Suprapubic skin (tissue), 4 donors: Measurements from ENCODE around the gene NCAM2. TPM values are rescaled to one million over a fixed set of nuclear protein-coding genes. Genes with fewer than 3 reads are reported as not detected.

Experiments
- DNase-seq, 2 donors: peaks; one replicate each; pipeline ENCODE4 v3.0.0-alpha.2; 2019; ENCODE audit warnings: low spot score in 2 of 2
- H3K27ac ChIP-seq: fragments of 200-600 bp; sonication (generic); one replicate; pipeline ENCODE4 v1.5.1; 2019
- H3K27me3 ChIP-seq: fragments of 200-600 bp; sonication (generic); one replicate; pipeline ENCODE4 v1.5.1; 2019
- H3K36me3 ChIP-seq: fragments of 200-600 bp; sonication (generic); one replicate; pipeline ENCODE4 v1.5.1; 2019
- H3K4me1 ChIP-seq: fragments of 200-600 bp; sonication (generic); one replicate; pipeline ENCODE4 v1.5.1; 2019
- H3K4me3 ChIP-seq: fragments of 200-600 bp; sonication (generic); one replicate; pipeline ENCODE4 v1.5.1; 2019; ENCODE audit warnings: mild to moderate bottlenecking
- H3K9me3 ChIP-seq: fragments of 200-600 bp; sonication (generic); one replicate; pipeline ENCODE4 v1.5.1; 2019
- CTCF ChIP-seq, 2 donors: fragments of 200-600 bp in 1 of 2; fragments of 450-650 bp in 1 of 2; sonication (generic) in 1 of 2; IDR thresholded peaks; one replicate each; pipeline ENCODE4 v1.5.1; 2016 to 2019; ENCODE audit warnings: antibody characterized with exemption in 2 of 2, mild to moderate bottlenecking in 1 of 2, moderate library complexity in 1 of 2
- EP300 ChIP-seq: sonication (generic); formaldehyde crosslinking; IDR thresholded peaks from one replicate; pipeline ENCODE4 v1.6.1; 2017; ENCODE audit warnings: antibody characterized with exemption
- POLR2A ChIP-seq, 2 donors: fragments of 450-650 bp; IDR thresholded peaks; one replicate each; pipeline ENCODE4 v1.6.1; 2017; ENCODE audit warnings: antibody characterized with exemption in 2 of 2, mild to moderate bottlenecking in 2 of 2, moderate library complexity in 2 of 2
- POLR2AphosphoS5 ChIP-seq, 3 donors: sonication (generic); formaldehyde crosslinking; IDR thresholded peaks; one replicate each; pipeline ENCODE4 v1.6.1; 2017; ENCODE audit warnings: antibody characterized with exemption in 3 of 3
- WGBS: methylation state at CpG from one replicate; pipeline ENCODE4 v1.1.5; 2018; 5-methylcytosine and 5-hydroxymethylcytosine counted together
- total RNA-seq, 4 donors: library from RNA; depleted of rRNA; stranded (reverse); fragments of >200 nt; gene quantifications; one replicate each; pipeline ENCODE4 v1.1.0, GENCODE V29; 2016

NCAM2 gene
- total RNA-seq, 4 donors from 2014 or later: 0.25 to 1.0 (median 0.92) TPM

GRCh38 chr21:21464684-21465083 lies 466.5 kb downstream of the NCAM2 start:
- DNase-seq: no peak
- TF ChIP-seq POLR2A (IDR thresholded peaks at IDR 0.05) (no peak), EP300 (no peak), CTCF (IDR thresholded peaks at IDR 0.05) (no peak), POLR2AphosphoS5 (IDR thresholded peaks at IDR 0.05) (no peak)
- 66% methylated on average over 1 of the region's 1 CpG for WGBS

DNA sequence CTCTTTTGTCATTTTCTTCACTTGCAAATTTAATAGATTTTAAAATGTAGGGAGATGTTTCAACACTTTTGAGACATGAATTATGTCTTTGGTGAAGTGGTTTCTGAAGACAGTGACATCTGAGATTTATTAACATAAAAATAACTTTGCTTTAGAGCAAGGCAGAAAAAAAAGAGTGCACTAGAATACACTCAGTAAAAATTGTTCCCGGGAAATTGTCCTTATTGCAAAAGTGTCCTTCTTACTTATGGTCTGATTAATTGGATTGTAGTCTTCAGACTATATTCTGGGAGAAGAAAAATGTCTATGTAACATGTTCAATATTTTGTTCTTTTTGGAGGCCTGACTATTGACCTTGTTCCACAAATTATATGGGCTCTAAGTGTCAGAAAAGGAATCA lies 468.5 kb downstream of the NCAM2 start:
- H3K27ac ChIP-seq: no peak overlapping the region
- H3K4me3 ChIP-seq: no peak overlapping the region
- no peaks in the 10 kb centered on the region for H3K9me3 ChIP-seq
- H3K27me3 ChIP-seq: no peaks in the 10 kb centered on the region
- no peak for TF ChIP-seq CTCF (IDR thresholded peaks at IDR 0.05)
- TF ChIP-seq POLR2A (IDR thresholded peaks at IDR 0.05): no peak
- TF ChIP-seq EP300: no peak
- no peak for TF ChIP-seq POLR2AphosphoS5 (IDR thresholded peaks at IDR 0.05)
- H3K4me1 ChIP-seq: no peaks in the 10 kb centered on the region
- DNase-seq: no peak
- WGBS: 31% methylated on average over 1 of the region's 1 CpG
- H3K36me3 ChIP-seq: no peaks in the 10 kb centered on the region

More at GRCh38 chr21:21464684-21465083, 466.5 kb downstream of the NCAM2 start:
- H3K27ac ChIP-seq: no peak overlapping the region
- H3K4me1 ChIP-seq: no peaks in the 10 kb centered on the region
- no peaks in the 10 kb centered on the region for H3K36me3 ChIP-seq
- no peaks in the 10 kb centered on the region for H3K27me3 ChIP-seq
- no peak overlapping the region for H3K4me3 ChIP-seq
- H3K9me3 ChIP-seq: no peaks in the 10 kb centered on the region

DNA sequence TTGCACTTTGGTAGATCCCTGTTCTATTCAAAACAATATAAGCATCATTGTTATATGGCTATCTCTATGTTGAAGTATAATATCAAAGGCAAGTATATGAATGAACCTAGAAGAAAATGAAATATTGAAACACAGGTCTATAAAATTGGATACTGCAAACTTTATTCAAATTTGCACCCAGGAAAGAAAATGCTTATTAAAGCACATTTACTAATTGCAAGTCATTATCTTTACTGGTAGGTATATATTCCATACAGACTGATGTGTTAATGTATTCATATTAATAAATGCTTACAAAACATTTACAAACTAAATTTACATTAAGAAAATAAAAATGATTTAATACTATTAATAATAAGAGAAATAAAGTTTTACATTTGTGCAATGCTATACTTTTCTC lies 469.8 kb downstream of the NCAM2 start:
- Histone ChIP-seq H3K4me3 (no peak overlapping the region), H3K4me1 (no peaks in the 10 kb centered on the region), H3K9me3 (no peaks in the 10 kb centered on the region), H3K27ac (no peak overlapping the region), H3K36me3 (no peaks in the 10 kb centered on the region), H3K27me3 (no peaks in the 10 kb centered on the region)
- TF ChIP-seq EP300: no peak
- TF ChIP-seq CTCF (IDR thresholded peaks at IDR 0.05): no peak
- no peak for TF ChIP-seq POLR2AphosphoS5 (IDR thresholded peaks at IDR 0.05)
- no peak for TF ChIP-seq POLR2A (IDR thresholded peaks at IDR 0.05)
- DNase-seq: no peak

GRCh38 chr21:21481239-21481638 lies 483.0 kb downstream of the NCAM2 start:
- Histone ChIP-seq H3K4me1 (no peaks in the 10 kb centered on the region), H3K36me3 (no peaks in the 10 kb centered on the region), H3K9me3 (no peaks in the 10 kb centered on the region), H3K27ac (no peak overlapping the region), H3K27me3 (no peaks in the 10 kb centered on the region), H3K4me3 (no peak overlapping the region)
- no peak for TF ChIP-seq POLR2A (IDR thresholded peaks at IDR 0.05)
- no peak for TF ChIP-seq EP300
- no peak for TF ChIP-seq POLR2AphosphoS5 (IDR thresholded peaks at IDR 0.05)
- no peak for TF ChIP-seq CTCF (IDR thresholded peaks at IDR 0.05)
- DNase-seq: no peak
- 78% methylated on average over 3 of the region's 3 CpGs for WGBS

GRCh38 chr21:21508859-21509258 lies 510.6 kb downstream of the NCAM2 start:
- TF ChIP-seq CTCF (IDR thresholded peaks at IDR 0.05) (no peak), POLR2AphosphoS5 (IDR thresholded peaks at IDR 0.05) (no peak), POLR2A (IDR thresholded peaks at IDR 0.05) (no peak), EP300 (no peak)
- Histone ChIP-seq H3K4me3 (no peak overlapping the region), H3K27me3 (no peaks in the 10 kb centered on the region), H3K36me3 (no peaks in the 10 kb centered on the region), H3K4me1 (no peaks in the 10 kb centered on the region), H3K9me3 (no peaks in the 10 kb centered on the region), H3K27ac (no peak overlapping the region)
- 63% methylated on average over 6 of the region's 6 CpGs for WGBS
- DNase-seq: no peak
